Measurements from ENCODE around the gene SLC22A1.
A peak's percentile ranks its signal among the peaks of the same experiment; 100 is the strongest.
"Not testable (repeated sequence)": the region's sequence is repeated elsewhere in the genome, so short reads cannot be mapped to it uniquely, and the experiment has no call there.

Gene SLC22A1

GRCh38 chr6:160156842-160157241 is 35.2 kb downstream of the SLC22A1 start:
- in situ Hi-C loops (cut with HindIII; ENCODE audit: low pct_ligation_motif_present, low pct_unique_long_range_greater_than_20kb, low sequenced_read_pairs) = no loop called here
- DNase-seq = no peak

GRCh38 chr6:160160450-160160849 is 38.8 kb downstream of the SLC22A1 start:
- in situ Hi-C loops (cut with HindIII; ENCODE audit: low pct_ligation_motif_present, low pct_unique_long_range_greater_than_20kb, low sequenced_read_pairs) = no loop called here
- DNase-seq = no peak

- in situ Hi-C loops (cut with HindIII; ENCODE audit: low pct_ligation_motif_present, low pct_unique_long_range_greater_than_20kb, low sequenced_read_pairs) = no loop called here
- no peak for DNase-seq
Observed at GRCh38 chr6:160160929-160161646, 39.5 kb downstream of the SLC22A1 start.

GRCh38 chr6:160161647-160161986 is 40.0 kb downstream of the SLC22A1 start:
- in situ Hi-C loops (cut with HindIII; ENCODE audit: low pct_ligation_motif_present, low pct_unique_long_range_greater_than_20kb, low sequenced_read_pairs) = no loop called here
- DNase-seq = no peak

GRCh38 chr6:160162030-160162566 is 40.5 kb downstream of the SLC22A1 start:
- no peak for DNase-seq
- in situ Hi-C loops (cut with HindIII; ENCODE audit: low pct_ligation_motif_present, low pct_unique_long_range_greater_than_20kb, low sequenced_read_pairs) = no loop called here

GRCh38 chr6:160163425-160163824 is 41.8 kb downstream of the SLC22A1 start:
- DNase-seq = no peak
- in situ Hi-C loops (cut with HindIII; ENCODE audit: low pct_ligation_motif_present, low pct_unique_long_range_greater_than_20kb, low sequenced_read_pairs) = no loop called here

- no peak for DNase-seq
- in situ Hi-C loops (cut with HindIII; ENCODE audit: low pct_ligation_motif_present, low pct_unique_long_range_greater_than_20kb, low sequenced_read_pairs) = no loop called here
Observed at GRCh38 chr6:160163912-160164311, 42.3 kb downstream of the SLC22A1 start.

GRCh38 chr6:160165928-160166327 is 44.3 kb downstream of the SLC22A1 start:
- DNase-seq; in situ Hi-C loops (cut with HindIII; ENCODE audit: low pct_ligation_motif_present, low pct_unique_long_range_greater_than_20kb, low sequenced_read_pairs): not testable (repeated sequence)

- in situ Hi-C loops (cut with HindIII; ENCODE audit: low pct_ligation_motif_present, low pct_unique_long_range_greater_than_20kb, low sequenced_read_pairs) = no loop called here
- DNase-seq = no peak
Observed at GRCh38 chr6:160167604-160168399, 46.2 kb downstream of the SLC22A1 start.

GRCh38 chr6:160170018-160170680 is 48.5 kb downstream of the SLC22A1 start:
- DNase-seq = no peak
- in situ Hi-C loops (cut with HindIII; ENCODE audit: low pct_ligation_motif_present, low pct_unique_long_range_greater_than_20kb, low sequenced_read_pairs) = no loop called here

GRCh38 chr6:160172704-160173103 is 51.1 kb downstream of the SLC22A1 start:
- in situ Hi-C loops (cut with HindIII; ENCODE audit: low pct_ligation_motif_present, low pct_unique_long_range_greater_than_20kb, low sequenced_read_pairs) = no loop called here
- no peak for DNase-seq

- DNase-seq = no peak
- in situ Hi-C loops (cut with HindIII; ENCODE audit: low pct_ligation_motif_present, low pct_unique_long_range_greater_than_20kb, low sequenced_read_pairs) = no loop called here
Observed at GRCh38 chr6:160173806-160174527, 52.4 kb downstream of the SLC22A1 start.

- in situ Hi-C loops (cut with HindIII; ENCODE audit: low pct_ligation_motif_present, low pct_unique_long_range_greater_than_20kb, low sequenced_read_pairs) = no loop called here
- no peak for DNase-seq
Observed at GRCh38 chr6:160174681-160175080, 53.1 kb downstream of the SLC22A1 start.

- no peak for DNase-seq
- in situ Hi-C loops (cut with HindIII; ENCODE audit: low pct_ligation_motif_present, low pct_unique_long_range_greater_than_20kb, low sequenced_read_pairs) = no loop called here
Observed at GRCh38 chr6:160177220-160177619, 55.6 kb downstream of the SLC22A1 start.

- in situ Hi-C loops (cut with HindIII; ENCODE audit: low pct_ligation_motif_present, low pct_unique_long_range_greater_than_20kb, low sequenced_read_pairs) = no loop called here
- DNase-seq = no peak
Observed at GRCh38 chr6:160178271-160178670, 56.7 kb downstream of the SLC22A1 start.

GRCh38 chr6:160180706-160181105 is 59.1 kb downstream of the SLC22A1 start:
- no peak for DNase-seq
- in situ Hi-C loops (cut with HindIII; ENCODE audit: low pct_ligation_motif_present, low pct_unique_long_range_greater_than_20kb, low sequenced_read_pairs) = no loop called here

- peak; percentile 11 for DNase-seq
- in situ Hi-C loops (cut with HindIII; ENCODE audit: low pct_ligation_motif_present, low pct_unique_long_range_greater_than_20kb, low sequenced_read_pairs) = no loop called here
Observed at GRCh38 chr6:160188773-160189172, 67.2 kb downstream of the SLC22A1 start.

GRCh38 chr6:160190081-160190480 is 68.5 kb downstream of the SLC22A1 start:
- DNase-seq = no peak
- in situ Hi-C loops (cut with HindIII; ENCODE audit: low pct_ligation_motif_present, low pct_unique_long_range_greater_than_20kb, low sequenced_read_pairs) = no loop called here

- in situ Hi-C loops (cut with HindIII; ENCODE audit: low pct_ligation_motif_present, low pct_unique_long_range_greater_than_20kb, low sequenced_read_pairs) = no loop called here
- no peak for DNase-seq
Observed at GRCh38 chr6:160190973-160191372, 69.4 kb downstream of the SLC22A1 start.
